Measurements from ENCODE around the gene TBXAS1. TPM values are rescaled to one million over a fixed set of nuclear protein-coding genes. Genes with fewer than 3 reads are reported as not detected.

Gene TBXAS1
- total and polyA plus RNA-seq, 2 experiments from 2014 or later = 1.3 TPM; not detected in 1

- no peak overlapping the region for H3K4me3 ChIP-seq
- no peak for DNase-seq (ENCODE audit: low spot score)
- no peaks in the 10 kb centered on the region for H4K20me1 ChIP-seq (replicated peaks; ENCODE audit: insufficient read depth)
- no peaks in the 10 kb centered on the region for H3K36me3 Mint-ChIP-seq (ENCODE audit: low read depth)
- ATAC-seq = no peak
- TF ChIP-seq ZNF114 (CRISPR knock-in tag; IDR thresholded peaks at IDR 0.05) = no peak
- no peak for TF ChIP-seq JUNB (IDR thresholded peaks at IDR 0.05; ENCODE audit: unreplicated experiment)
- TF ChIP-seq ZNF462 (CRISPR knock-in tag; IDR thresholded peaks at IDR 0.05) = no peak
- no peak for TF ChIP-seq REST (IDR thresholded peaks at IDR 0.05; ENCODE audit: unreplicated experiment)
- no peak for TF ChIP-seq NANOG (IDR thresholded peaks at IDR 0.05; ENCODE audit: borderline replicate concordance)
- TF ChIP-seq CTCF (conservative IDR thresholded peaks at IDR 0.05; ENCODE audit: low read depth in 2 of 2) = no peak
- no peak for TF ChIP-seq CREB1 (CRISPR knock-in tag; IDR thresholded peaks at IDR 0.05; ENCODE audit: low read depth)
- no peak for TF ChIP-seq ETS1 (IDR thresholded peaks at IDR 0.05)
- no peak for TF ChIP-seq EZH2phosphoT487 (IDR thresholded peaks at IDR 0.05; ENCODE audit: unreplicated experiment)
- no peak for TF ChIP-seq ZNF331 (CRISPR knock-in tag; IDR thresholded peaks at IDR 0.05; ENCODE audit: low read depth)
- TF ChIP-seq EZH2 (IDR thresholded peaks at IDR 0.05; ENCODE audit: low read depth, unreplicated experiment) = no peak
- no peak for TF ChIP-seq STAT1 (IDR thresholded peaks at IDR 0.05; ENCODE audit: unreplicated experiment)
- no peak for TF ChIP-seq POLR2AphosphoS5 (IDR thresholded peaks at IDR 0.05; ENCODE audit: low read depth)
- H3K4me1 ChIP-seq (ENCODE audit: insufficient read depth) = no peaks in the 10 kb centered on the region
- H3K9me2 ChIP-seq (ENCODE audit: insufficient read depth) = no peaks in the 10 kb centered on the region
- H3K27me3 Mint-ChIP-seq (ENCODE audit: insufficient read depth, low read depth, poor library complexity) = peaks cover 2% of the 10 kb centered on the region
- H2AFZ ChIP-seq = no peak overlapping the region
- no peaks in the 10 kb centered on the region for H3F3A ChIP-seq (replicated peaks; ENCODE audit: low read depth)
- H3K27ac ChIP-seq (ENCODE audit: low read depth) = no peak overlapping the region
- no peak overlapping the region for H3K4me2 ChIP-seq
- no peaks in the 10 kb centered on the region for H3K36me3 ChIP-seq (ENCODE audit: insufficient read depth)
- H3K27me3 ChIP-seq (ENCODE audit: insufficient read depth) = no peaks in the 10 kb centered on the region
- no peaks in the 10 kb centered on the region for H3K4me1 Mint-ChIP-seq
- no peak overlapping the region for H3K27ac Mint-ChIP-seq
- no peaks in the 10 kb centered on the region for H3K79me2 ChIP-seq (replicated peaks; ENCODE audit: insufficient read depth)
- H3K4me3 Mint-ChIP-seq = no peak overlapping the region
- peaks cover 3% of the 10 kb centered on the region; the same call in 1 of the 3 replicates for H3K9me3 Mint-ChIP-seq
These were observed 77.8 kb downstream of the TBXAS1 start for GRCh38 chr7:139906879-139907278.
